Neural cell (in vitro differentiated cells): ENCODE results near the gene QKI. TPM values are rescaled to one million over a fixed set of nuclear protein-coding genes. Genes with fewer than 3 reads are reported as not detected.

Experiments used
- H2AFZ ChIP-seq: fragments of 200-600, 300-800 bp; sonication (generic), shearing (Covaris generic); 2 replicates; pipeline ENCODE4 v1.6.0; 2014; ENCODE audit warnings: low read depth, mild to moderate bottlenecking, antibody characterized with exemption, low read length, moderate library complexity
- H3F3A ChIP-seq: fragments of 200-600 bp; shearing (Covaris generic); 2 replicates; pipeline ENCODE4 v1.6.1; 2016; ENCODE audit warnings: mild to moderate bottlenecking, moderate library complexity, mixed read lengths, antibody characterized with exemption, low read length; ENCODE audit not compliant: insufficient read depth, poor library complexity, severe bottlenecking
- H3K27ac ChIP-seq: fragments of 200-600, 300-800 bp; sonication (generic), shearing (Covaris generic); 2 replicates; pipeline ENCODE4 v1.5.1; 2014; ENCODE audit warnings: mild to moderate bottlenecking, low read length, moderate library complexity
- H3K27me3 ChIP-seq: fragments of 300-800, 200-600 bp; sonication (generic), shearing (Covaris generic); 2 replicates; pipeline ENCODE4 v1.6.0; 2014; ENCODE audit warnings: mild to moderate bottlenecking, low read depth, low read length, moderate library complexity; ENCODE audit not compliant: insufficient read depth
- H3K36me3 ChIP-seq: fragments of 300-800, 200-600 bp; sonication (generic), shearing (Covaris generic); 2 replicates; pipeline ENCODE4 v1.5.1; 2014; ENCODE audit warnings: mild to moderate bottlenecking, antibody characterized with exemption, low read length, moderate library complexity; ENCODE audit not compliant: insufficient read depth
- H3K4me2 ChIP-seq: fragments of 300-800, 200-600 bp; sonication (generic), shearing (Covaris generic); 2 replicates; pipeline ENCODE4 v1.6.0; 2014; ENCODE audit warnings: mild to moderate bottlenecking, low read length
- H3K4me3 ChIP-seq: fragments of 300-800, 200-600 bp; sonication (generic), shearing (Covaris generic); 2 replicates; pipeline ENCODE4 v1.5.1; 2014; ENCODE audit warnings: mild to moderate bottlenecking, low read length, moderate library complexity
- H3K79me2 ChIP-seq: fragments of 200-600 bp; shearing (Covaris generic); replicated peaks from 2 replicates; pipeline ENCODE4 v1.6.0; 2014; ENCODE audit warnings: mild to moderate bottlenecking, low read length, moderate library complexity; ENCODE audit not compliant: insufficient read depth
- H3K9ac ChIP-seq: fragments of 300-800, 200-600 bp; sonication (generic), shearing (Covaris generic); 2 replicates; pipeline ENCODE4 v1.6.1; 2016; ENCODE audit warnings: mild to moderate bottlenecking, low read length, mixed read lengths
- H3K9me2 ChIP-seq: fragments of 200-600 bp; shearing (Covaris generic); 2 replicates; pipeline ENCODE4 v1.6.1; 2016; ENCODE audit warnings: mild to moderate bottlenecking, low read length, mixed read lengths; ENCODE audit not compliant: insufficient read depth
- H3K9me3 ChIP-seq: fragments of 200-600, 300-800 bp; sonication (generic), shearing (Covaris generic); 2 replicates; pipeline ENCODE4 v1.6.1; 2016; ENCODE audit warnings: mild to moderate bottlenecking, mixed run types, low read length, moderate library complexity, mixed read lengths
- H4K20me1 ChIP-seq: fragments of 200-600 bp; shearing (Covaris generic); 2 replicates; pipeline ENCODE4 v1.6.1; 2016; ENCODE audit warnings: mild to moderate bottlenecking, mixed run types; ENCODE audit not compliant: insufficient read depth
- CTCF ChIP-seq: fragments of 450-650 bp; IDR thresholded peaks from 2 replicates; pipeline ENCODE4 v1.5.1; 2014; ENCODE audit warnings: antibody characterized with exemption, mild to moderate bottlenecking, moderate library complexity; ENCODE audit not compliant: poor library complexity, severe bottlenecking
- EP300 ChIP-seq: fragments of 450-650 bp; conservative IDR thresholded peaks from 2 replicates; pipeline ENCODE4 v1.6.1; 2014; ENCODE audit warnings: antibody characterized with exemption, mild to moderate bottlenecking, moderate library complexity; ENCODE audit not compliant: poor library complexity, severe bottlenecking
- EZH2 ChIP-seq: fragments of 200-600, 300-800 bp; shearing (Covaris generic), sonication (generic); IDR thresholded peaks from 2 replicates; pipeline ENCODE4 v1.6.1; 2014; ENCODE audit warnings: antibody characterized with exemption, low read length, borderline replicate concordance, mild to moderate bottlenecking; ENCODE audit not compliant: insufficient read depth, poor library complexity, severe bottlenecking
- MXI1 ChIP-seq: fragments of 450-650 bp; conservative IDR thresholded peaks from 2 replicates; pipeline ENCODE4 v1.6.1; 2014; ENCODE audit warnings: antibody characterized with exemption, mild to moderate bottlenecking; ENCODE audit not compliant: poor library complexity, severe bottlenecking
- POLR2AphosphoS5 ChIP-seq: IDR thresholded peaks from 2 replicates; pipeline ENCODE4 v1.6.1; 2012
- RAD21 ChIP-seq: fragments of 450-650 bp; conservative IDR thresholded peaks from 2 replicates; pipeline ENCODE4 v1.6.1; 2014; ENCODE audit warnings: antibody characterized with exemption, mild to moderate bottlenecking, moderate library complexity
- REST ChIP-seq: IDR thresholded peaks from 2 replicates; pipeline ENCODE4 v1.6.1; 2012; ENCODE audit warnings: borderline replicate concordance
- SMC3 ChIP-seq: fragments of 450-650 bp; conservative IDR thresholded peaks from 2 replicates; pipeline ENCODE4 v1.6.1; 2014; ENCODE audit warnings: antibody characterized with exemption, mild to moderate bottlenecking, moderate library complexity; ENCODE audit not compliant: poor library complexity
- TAF1 ChIP-seq: IDR thresholded peaks from 2 replicates; pipeline ENCODE4 v1.6.1; 2012; ENCODE audit warnings: low read depth
- polyA plus RNA-seq: library from polyadenylated mRNA; depleted of rRNA; stranded (reverse); fragments of >200 nt; gene quantifications from 2 replicates; pipeline ENCODE4 v1.2.3, GENCODE V29; 2014

The QKI gene
- polyA plus RNA-seq, 1 donor from 2014 or later = 39.0 TPM

- no peaks in the 10 kb centered on the region for H4K20me1 ChIP-seq
- peaks cover 81% of the 10 kb centered on the region for H3K79me2 ChIP-seq
- H3K4me3 ChIP-seq = no peak overlapping the region
- no peak for TF ChIP-seq SMC3
- TF ChIP-seq TAF1 = no peak
- no peak for TF ChIP-seq RAD21
- no peak for TF ChIP-seq REST
- TF ChIP-seq CTCF = no peak
- TF ChIP-seq EP300 = no peak
- no peak for TF ChIP-seq MXI1
- TF ChIP-seq EZH2 = no peak
- TF ChIP-seq POLR2AphosphoS5 = no peak
- H3K9ac ChIP-seq = no peak overlapping the region
- H3K36me3 ChIP-seq = no peaks in the 10 kb centered on the region
- H2AFZ ChIP-seq = no peak overlapping the region
- no peaks in the 10 kb centered on the region for H3K9me2 ChIP-seq
- H3F3A ChIP-seq = no peaks in the 10 kb centered on the region
- H3K27ac ChIP-seq = no peak overlapping the region
- no peaks in the 10 kb centered on the region for H3K27me3 ChIP-seq
- H3K9me3 ChIP-seq = no peaks in the 10 kb centered on the region
- H3K4me2 ChIP-seq = no peak overlapping the region
Observed at GRCh38 chr6:163538331-163538730, 123.8 kb downstream of the QKI start.

DNA sequence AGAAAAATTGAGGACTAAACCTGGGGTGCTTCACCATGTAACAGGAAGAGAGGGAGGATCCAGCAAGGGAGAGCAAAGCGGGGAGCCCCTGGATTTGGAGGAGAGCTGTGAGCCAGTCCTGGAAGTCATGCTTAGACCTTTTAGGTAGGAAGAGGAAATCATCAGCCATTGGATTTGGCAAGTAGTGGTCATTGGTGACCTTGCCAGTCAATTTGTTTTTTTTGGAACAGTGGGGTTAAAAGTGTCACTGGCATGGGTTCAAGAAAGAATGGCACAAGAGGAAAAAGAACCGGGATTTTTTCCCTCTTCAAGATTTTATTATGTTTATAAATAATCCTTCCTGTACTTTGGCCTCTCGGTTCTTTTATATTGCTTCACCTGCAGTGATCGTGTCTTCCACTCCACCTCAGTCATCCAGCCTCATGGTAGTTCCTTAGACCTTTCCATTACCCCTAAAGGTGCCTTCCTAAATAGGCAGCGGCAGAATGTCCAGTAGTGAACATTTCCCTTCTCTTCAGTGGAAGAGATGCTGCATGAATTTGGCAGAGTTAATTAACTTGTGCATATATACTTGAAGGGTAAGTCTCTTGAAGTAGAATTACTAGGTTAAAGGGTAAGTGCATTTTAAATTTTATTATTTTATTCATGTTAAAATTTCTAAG lies 124.7 kb downstream of the QKI start:
- no peaks in the 10 kb centered on the region for H3K36me3 ChIP-seq
- H3K27ac ChIP-seq = no peak overlapping the region
- H3F3A ChIP-seq = no peaks in the 10 kb centered on the region
- no peaks in the 10 kb centered on the region for H3K27me3 ChIP-seq
- no peak overlapping the region for H3K4me2 ChIP-seq
- peaks cover 72% of the 10 kb centered on the region for H3K79me2 ChIP-seq
- H3K4me3 ChIP-seq = no peak overlapping the region
- H3K9me2 ChIP-seq = no peaks in the 10 kb centered on the region
- H2AFZ ChIP-seq = no peak overlapping the region
- H3K9me3 ChIP-seq = no peaks in the 10 kb centered on the region
- TF ChIP-seq EZH2 = no peak
- no peak for TF ChIP-seq MXI1
- no peak for TF ChIP-seq CTCF
- no peak for TF ChIP-seq RAD21
- no peak for TF ChIP-seq EP300
- TF ChIP-seq TAF1 = no peak
- no peak for TF ChIP-seq SMC3
- no peak for TF ChIP-seq POLR2AphosphoS5
- no peak for TF ChIP-seq REST
- no peak overlapping the region for H3K9ac ChIP-seq
- H4K20me1 ChIP-seq = no peaks in the 10 kb centered on the region
